ENCODE results near the gene SEC61B.

The SEC61B gene

GRCh38 chr9:99177576-99178366 is 44.3 kb upstream of the SEC61B start:
- H3K36me3 ChIP-seq (ENCODE audit: control insufficient read depth in 1 of 2, insufficient read depth in 2 of 2, low read depth in 1 of 2, low read length in 2 of 2) = no peaks in the 10 kb centered on the region
- H2AFZ ChIP-seq (ENCODE audit: low read depth, low read length) = no peak overlapping the region
- H2BK15ac ChIP-seq (ENCODE audit: low read depth, poor library complexity, severe bottlenecking) = no peak overlapping the region
- H2BK120ac ChIP-seq (ENCODE audit: low read depth, low read length) = no peak overlapping the region
- H3K79me1 ChIP-seq (replicated peaks; ENCODE audit: low read length, poor library complexity, severe bottlenecking) = no peaks in the 10 kb centered on the region
- H3K4me2 ChIP-seq (ENCODE audit: low read length, poor library complexity, severe bottlenecking) = no peak overlapping the region
- 85% methylated on average over 7 of the region's 8 CpGs for WGBS
- no peak overlapping the region for H2BK5ac ChIP-seq (ENCODE audit: low read depth, low read length, poor library complexity, severe bottlenecking)
- no peak overlapping the region for H3K23ac ChIP-seq (ENCODE audit: low read length in 2 of 2)
- peaks cover 7% of the 10 kb centered on the region for H3K4me1 ChIP-seq (ENCODE audit: control insufficient read depth, insufficient read depth, low read depth, low read length)
- H2AK5ac ChIP-seq (ENCODE audit: low read length, severe bottlenecking) = peak overlapping the region; percentile 72
- H3K18ac ChIP-seq (ENCODE audit: low read depth in 1 of 2, low read length in 2 of 2) = no peak overlapping the region
- H3K4me3 ChIP-seq (ENCODE audit: insufficient read depth in 1 of 2, low read depth in 1 of 2, low read length in 2 of 2) = no peak overlapping the region
- no peak overlapping the region for H3K4ac ChIP-seq (ENCODE audit: low read depth in 1 of 2, low read length in 2 of 2)
- H4K91ac ChIP-seq (ENCODE audit: low read length) = no peak overlapping the region
- no peak overlapping the region for H3K27ac ChIP-seq (ENCODE audit: low read length, poor library complexity, severe bottlenecking)
- peaks cover 0 to 27% of the 10 kb centered on the region in 2 experiments for H3K27me3 ChIP-seq (ENCODE audit: control insufficient read depth in 1 of 2, insufficient read depth in 1 of 2, low read length in 2 of 2)
- no peak overlapping the region for H2BK12ac ChIP-seq (ENCODE audit: low read length in 2 of 2)
- H3K14ac ChIP-seq (ENCODE audit: low read length in 2 of 2) = no peak overlapping the region
- no peak overlapping the region for H4K8ac ChIP-seq (ENCODE audit: low read length)
- H3K9ac ChIP-seq (ENCODE audit: low read length) = no peak overlapping the region
- no peaks in the 10 kb centered on the region for H3K9me3 ChIP-seq (ENCODE audit: control insufficient read depth, low read length)
- DNase-seq = no peak

GRCh38 chr9:99178912-99179872 is 42.9 kb upstream of the SEC61B start:
- Histone ChIP-seq H3K4me3 (ENCODE audit: insufficient read depth in 1 of 2, low read depth in 1 of 2, low read length in 2 of 2) (no peak overlapping the region), H2BK5ac (ENCODE audit: low read depth, low read length, poor library complexity, severe bottlenecking) (no peak overlapping the region), H3K27me3 (ENCODE audit: control insufficient read depth in 1 of 2, insufficient read depth in 1 of 2, low read length in 2 of 2) (peaks cover 0 to 16% of the 10 kb centered on the region in 2 experiments), H3K36me3 (ENCODE audit: control insufficient read depth in 1 of 2, insufficient read depth in 2 of 2, low read depth in 1 of 2, low read length in 2 of 2) (no peaks in the 10 kb centered on the region), H2BK12ac (ENCODE audit: low read length in 2 of 2) (no peak overlapping the region), H2AK5ac (ENCODE audit: low read length, severe bottlenecking) (no peak overlapping the region), H3K79me1 (replicated peaks; ENCODE audit: low read length, poor library complexity, severe bottlenecking) (no peaks in the 10 kb centered on the region), H3K27ac (ENCODE audit: low read length, poor library complexity, severe bottlenecking) (no peak overlapping the region), H3K18ac (ENCODE audit: low read depth in 1 of 2, low read length in 2 of 2) (no peak overlapping the region), H3K9me3 (ENCODE audit: control insufficient read depth, low read length) (no peaks in the 10 kb centered on the region), H4K91ac (ENCODE audit: low read length) (no peak overlapping the region), H3K9ac (ENCODE audit: low read length) (no peak overlapping the region), H3K23ac (ENCODE audit: low read length in 2 of 2) (no peak overlapping the region), H3K4ac (ENCODE audit: low read depth in 1 of 2, low read length in 2 of 2) (no peak overlapping the region), H2BK15ac (ENCODE audit: low read depth, poor library complexity, severe bottlenecking) (no peak overlapping the region), H3K4me2 (ENCODE audit: low read length, poor library complexity, severe bottlenecking) (no peak overlapping the region), H3K4me1 (ENCODE audit: control insufficient read depth, insufficient read depth, low read depth, low read length) (peaks cover 9% of the 10 kb centered on the region), H2AFZ (ENCODE audit: low read depth, low read length) (no peak overlapping the region), H3K14ac (ENCODE audit: low read length in 2 of 2) (no peak overlapping the region), H2BK120ac (ENCODE audit: low read depth, low read length) (no peak overlapping the region), H4K8ac (ENCODE audit: low read length) (no peak overlapping the region)
- 95% methylated on average over 14 of the region's 17 CpGs for WGBS
- DNase-seq = no peak

- H3K9me3 ChIP-seq (ENCODE audit: control insufficient read depth, low read length) = no peaks in the 10 kb centered on the region
- H4K8ac ChIP-seq (ENCODE audit: low read length) = no peak overlapping the region
- H3K27ac ChIP-seq (ENCODE audit: low read length, poor library complexity, severe bottlenecking) = no peak overlapping the region
- H3K9ac ChIP-seq (ENCODE audit: low read length) = no peak overlapping the region
- no peak overlapping the region for H3K18ac ChIP-seq (ENCODE audit: low read depth in 1 of 2, low read length in 2 of 2)
- WGBS = no CpG with 5 or more reads among the region's 1 CpG
- no peak overlapping the region for H4K91ac ChIP-seq (ENCODE audit: low read length)
- peaks cover 0 to 16% of the 10 kb centered on the region in 2 experiments for H3K27me3 ChIP-seq (ENCODE audit: control insufficient read depth in 1 of 2, insufficient read depth in 1 of 2, low read length in 2 of 2)
- H3K4me2 ChIP-seq (ENCODE audit: low read length, poor library complexity, severe bottlenecking) = no peak overlapping the region
- H3K4me3 ChIP-seq (ENCODE audit: insufficient read depth in 1 of 2, low read depth in 1 of 2, low read length in 2 of 2) = no peak overlapping the region
- no peaks in the 10 kb centered on the region for H3K79me1 ChIP-seq (replicated peaks; ENCODE audit: low read length, poor library complexity, severe bottlenecking)
- no peak overlapping the region for H2AFZ ChIP-seq (ENCODE audit: low read depth, low read length)
- H3K14ac ChIP-seq (ENCODE audit: low read length in 2 of 2) = no peak overlapping the region
- no peak overlapping the region for H2BK12ac ChIP-seq (ENCODE audit: low read length in 2 of 2)
- H3K4ac ChIP-seq (ENCODE audit: low read depth in 1 of 2, low read length in 2 of 2) = no peak overlapping the region
- no peak overlapping the region for H3K23ac ChIP-seq (ENCODE audit: low read length in 2 of 2)
- H3K36me3 ChIP-seq (ENCODE audit: control insufficient read depth in 1 of 2, insufficient read depth in 2 of 2, low read depth in 1 of 2, low read length in 2 of 2) = no peaks in the 10 kb centered on the region
- no peak overlapping the region for H2BK5ac ChIP-seq (ENCODE audit: low read depth, low read length, poor library complexity, severe bottlenecking)
- H3K4me1 ChIP-seq (ENCODE audit: control insufficient read depth, insufficient read depth, low read depth, low read length) = peaks cover 14% of the 10 kb centered on the region
- no peak overlapping the region for H2AK5ac ChIP-seq (ENCODE audit: low read length, severe bottlenecking)
- H2BK120ac ChIP-seq (ENCODE audit: low read depth, low read length) = no peak overlapping the region
- no peak for DNase-seq
- H2BK15ac ChIP-seq (ENCODE audit: low read depth, poor library complexity, severe bottlenecking) = no peak overlapping the region
These were observed 41.9 kb upstream of the SEC61B start for GRCh38 chr9:99180199-99180598.

- 93% methylated on average over 8 of the region's 9 CpGs for WGBS
These were observed 41.4 kb upstream of the SEC61B start for GRCh38 chr9:99180662-99181061.

More at GRCh38 chr9:99180662-99181061, 41.4 kb upstream of the SEC61B start:
- no peaks in the 10 kb centered on the region for H3K9me3 ChIP-seq (ENCODE audit: control insufficient read depth, low read length)
- no peak overlapping the region for H2BK12ac ChIP-seq (ENCODE audit: low read length in 2 of 2)
- no peak overlapping the region for H3K14ac ChIP-seq (ENCODE audit: low read length in 2 of 2)
- H3K27me3 ChIP-seq (ENCODE audit: control insufficient read depth in 1 of 2, insufficient read depth in 1 of 2, low read length in 2 of 2) = peaks cover 0 to 16% of the 10 kb centered on the region in 2 experiments
- no peak overlapping the region for H4K91ac ChIP-seq (ENCODE audit: low read length)
- no peak overlapping the region for H2BK120ac ChIP-seq (ENCODE audit: low read depth, low read length)
- no peak overlapping the region for H2AK5ac ChIP-seq (ENCODE audit: low read length, severe bottlenecking)
- peaks cover 13% of the 10 kb centered on the region for H3K4me1 ChIP-seq (ENCODE audit: control insufficient read depth, insufficient read depth, low read depth, low read length)
- H3K23ac ChIP-seq (ENCODE audit: low read length in 2 of 2) = no peak overlapping the region
- H2AFZ ChIP-seq (ENCODE audit: low read depth, low read length) = no peak overlapping the region
- no peak overlapping the region for H3K4me3 ChIP-seq (ENCODE audit: insufficient read depth in 1 of 2, low read depth in 1 of 2, low read length in 2 of 2)
- H3K4ac ChIP-seq (ENCODE audit: low read depth in 1 of 2, low read length in 2 of 2) = no peak overlapping the region
- no peak overlapping the region for H2BK5ac ChIP-seq (ENCODE audit: low read depth, low read length, poor library complexity, severe bottlenecking)
- no peak overlapping the region for H3K27ac ChIP-seq (ENCODE audit: low read length, poor library complexity, severe bottlenecking)
- no peak overlapping the region for H3K9ac ChIP-seq (ENCODE audit: low read length)
- no peak overlapping the region for H3K18ac ChIP-seq (ENCODE audit: low read depth in 1 of 2, low read length in 2 of 2)
- no peak overlapping the region for H2BK15ac ChIP-seq (ENCODE audit: low read depth, poor library complexity, severe bottlenecking)
- H3K36me3 ChIP-seq (ENCODE audit: control insufficient read depth in 1 of 2, insufficient read depth in 2 of 2, low read depth in 1 of 2, low read length in 2 of 2) = no peaks in the 10 kb centered on the region
- DNase-seq = no peak
- no peak overlapping the region for H4K8ac ChIP-seq (ENCODE audit: low read length)
- no peak overlapping the region for H3K4me2 ChIP-seq (ENCODE audit: low read length, poor library complexity, severe bottlenecking)
- H3K79me1 ChIP-seq (replicated peaks; ENCODE audit: low read length, poor library complexity, severe bottlenecking) = no peaks in the 10 kb centered on the region

Data from mesenchymal stem cell (in vitro differentiated cells and primary cell).